ENCODE data around the gene MAP4. TPM values are rescaled to one million over a fixed set of nuclear protein-coding genes. Genes with fewer than 3 reads are reported as not detected.

The MAP4 gene
- total and polyA plus RNA-seq, 2 donors (not counting 1 experiment from before 2014, with no cell fraction given) = 152 to 243 TPM

DNA sequence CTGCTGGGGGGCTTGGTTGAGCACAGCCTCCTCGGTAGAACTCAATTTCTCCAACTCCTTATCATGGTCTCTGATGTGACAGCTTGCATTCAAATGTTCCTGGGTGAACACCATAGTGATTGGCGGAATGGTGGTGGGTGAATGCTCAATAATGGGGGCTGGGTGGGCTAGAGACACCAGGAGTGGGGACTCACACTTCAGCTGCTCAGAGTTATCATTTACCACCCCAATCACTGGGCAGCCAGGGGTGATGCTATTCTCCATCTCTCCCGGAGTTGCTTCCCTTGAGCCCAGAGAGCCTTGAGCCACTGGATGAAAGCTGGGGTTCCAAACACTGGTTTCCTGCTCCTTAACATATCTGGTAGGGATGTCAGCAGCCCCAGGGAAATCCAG, 124.6 kb downstream of the MAP4 start:
- H3K79me2 ChIP-seq (ENCODE audit: control insufficient read depth, insufficient read depth, low read length) = no peaks in the 10 kb centered on the region
- TF ChIP-seq, protein P1, sequence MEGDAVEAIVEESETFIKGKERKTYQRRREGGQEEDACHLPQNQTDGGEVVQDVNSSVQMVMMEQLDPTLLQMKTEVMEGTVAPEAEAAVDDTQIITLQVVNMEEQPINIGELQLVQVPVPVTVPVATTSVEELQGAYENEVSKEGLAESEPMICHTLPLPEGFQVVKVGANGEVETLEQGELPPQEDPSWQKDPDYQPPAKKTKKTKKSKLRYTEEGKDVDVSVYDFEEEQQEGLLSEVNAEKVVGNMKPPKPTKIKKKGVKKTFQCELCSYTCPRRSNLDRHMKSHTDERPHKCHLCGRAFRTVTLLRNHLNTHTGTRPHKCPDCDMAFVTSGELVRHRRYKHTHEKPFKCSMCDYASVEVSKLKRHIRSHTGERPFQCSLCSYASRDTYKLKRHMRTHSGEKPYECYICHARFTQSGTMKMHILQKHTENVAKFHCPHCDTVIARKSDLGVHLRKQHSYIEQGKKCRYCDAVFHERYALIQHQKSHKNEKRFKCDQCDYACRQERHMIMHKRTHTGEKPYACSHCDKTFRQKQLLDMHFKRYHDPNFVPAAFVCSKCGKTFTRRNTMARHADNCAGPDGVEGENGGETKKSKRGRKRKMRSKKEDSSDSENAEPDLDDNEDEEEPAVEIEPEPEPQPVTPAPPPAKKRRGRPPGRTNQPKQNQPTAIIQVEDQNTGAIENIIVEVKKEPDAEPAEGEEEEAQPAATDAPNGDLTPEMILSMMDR (conservative IDR thresholded peaks at IDR 0.05 in 1 of 2, IDR thresholded peaks at IDR 0.05 in 1 of 2; ENCODE audit: low read depth in 1 of 2, low read length in 2 of 2) = no peak
- TF ChIP-seq EZH2 (IDR thresholded peaks at IDR 0.05; ENCODE audit: low read length, missing control alignments) = no peak
- no peaks in the 10 kb centered on the region for H4K20me1 ChIP-seq (ENCODE audit: control insufficient read depth, extremely low read depth, insufficient read depth, low read length)
- no peaks in the 10 kb centered on the region for H3K36me3 ChIP-seq (ENCODE audit: control insufficient read depth, insufficient read depth, low read length)
- no peak overlapping the region for H3K9ac ChIP-seq (ENCODE audit: insufficient read depth, low read length)
- no peak overlapping the region for H3K4me3 ChIP-seq (replicated peaks in 1 of 4; ENCODE audit: control extremely low read depth in 1 of 4, insufficient read depth in 1 of 4, low read depth in 3 of 4, low read length in 4 of 4)
- H3K27ac ChIP-seq (ENCODE audit: insufficient read depth, low read length) = no peak overlapping the region
- H3K27me3 ChIP-seq (ENCODE audit: control insufficient read depth, insufficient read depth, low read length) = no peaks in the 10 kb centered on the region
- no peaks in the 10 kb centered on the region for H3K4me1 ChIP-seq (ENCODE audit: control insufficient read depth, extremely low read depth, insufficient read depth, low read length)
- no peaks in the 10 kb centered on the region for H3K9me3 ChIP-seq (ENCODE audit: control insufficient read depth, insufficient read depth, low read depth, low read length)
- H2AFZ ChIP-seq (ENCODE audit: low read length) = no peak overlapping the region
- no peak for DNase-seq (ENCODE audit: low read depth in 2 of 2)
- H3K4me2 ChIP-seq (ENCODE audit: extremely low read depth, insufficient read depth, low read length) = no peak overlapping the region

DNA sequence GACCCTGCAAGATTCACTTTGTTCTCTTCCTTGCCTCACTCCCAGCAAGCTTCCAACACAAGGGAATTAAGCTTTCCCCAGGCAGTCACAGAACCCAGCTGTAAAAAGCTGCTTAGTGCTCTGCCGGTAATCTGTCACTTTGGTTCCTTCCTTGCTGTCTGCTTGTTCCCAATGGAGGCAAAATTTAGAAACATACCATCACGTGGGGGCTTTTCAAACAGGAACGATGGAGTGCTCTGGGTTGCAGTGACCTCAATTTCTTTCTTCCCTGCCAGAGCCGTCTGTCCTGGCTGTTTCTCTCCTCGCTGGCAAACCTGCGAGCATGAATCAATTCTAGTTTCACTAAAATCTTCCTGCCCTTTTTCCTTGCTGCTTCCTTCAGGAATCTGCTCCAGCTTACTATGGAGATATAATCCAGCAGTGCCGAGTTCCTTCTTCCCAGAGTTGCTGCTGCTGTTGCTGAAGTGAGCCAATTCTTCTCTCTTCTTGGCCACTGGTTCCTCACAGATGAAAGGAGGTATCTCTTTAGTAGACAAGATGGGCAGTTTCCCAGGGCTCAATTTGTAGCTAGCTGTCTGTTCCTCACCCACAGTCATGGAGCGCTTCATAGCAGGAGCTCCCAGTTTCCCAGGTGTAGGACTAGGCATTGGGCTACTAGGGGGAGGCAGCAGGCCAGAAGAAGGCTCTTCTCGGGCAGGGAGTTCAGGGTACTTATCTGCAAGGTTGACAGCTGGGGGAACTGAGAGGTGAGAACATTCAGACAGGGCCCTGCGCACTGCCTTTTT, 125.2 kb downstream of the MAP4 start:
- Histone ChIP-seq H3K79me2 (ENCODE audit: control insufficient read depth, insufficient read depth, low read length) (no peaks in the 10 kb centered on the region), H3K36me3 (ENCODE audit: control insufficient read depth, insufficient read depth, low read length) (no peaks in the 10 kb centered on the region), H3K4me2 (ENCODE audit: extremely low read depth, insufficient read depth, low read length) (no peak overlapping the region), H3K9me3 (ENCODE audit: control insufficient read depth, insufficient read depth, low read depth, low read length) (no peaks in the 10 kb centered on the region), H3K9ac (ENCODE audit: insufficient read depth, low read length) (no peak overlapping the region), H2AFZ (ENCODE audit: low read length) (no peak overlapping the region), H3K4me1 (ENCODE audit: control insufficient read depth, extremely low read depth, insufficient read depth, low read length) (no peaks in the 10 kb centered on the region), H3K27ac (ENCODE audit: insufficient read depth, low read length) (no peak overlapping the region), H4K20me1 (ENCODE audit: control insufficient read depth, extremely low read depth, insufficient read depth, low read length) (no peaks in the 10 kb centered on the region), H3K27me3 (ENCODE audit: control insufficient read depth, insufficient read depth, low read length) (no peaks in the 10 kb centered on the region), H3K4me3 (replicated peaks in 1 of 4; ENCODE audit: control extremely low read depth in 1 of 4, insufficient read depth in 1 of 4, low read depth in 3 of 4, low read length in 4 of 4) (no peak overlapping the region)
- TF ChIP-seq, protein P1 (conservative IDR thresholded peaks at IDR 0.05 in 1 of 2, IDR thresholded peaks at IDR 0.05 in 1 of 2; ENCODE audit: low read depth in 1 of 2, low read length in 2 of 2) = no peak
- no peak for TF ChIP-seq EZH2 (IDR thresholded peaks at IDR 0.05; ENCODE audit: low read length, missing control alignments)
- DNase-seq (ENCODE audit: low read depth in 2 of 2) = peak in 1 of 2 donors; percentile 42

DNA sequence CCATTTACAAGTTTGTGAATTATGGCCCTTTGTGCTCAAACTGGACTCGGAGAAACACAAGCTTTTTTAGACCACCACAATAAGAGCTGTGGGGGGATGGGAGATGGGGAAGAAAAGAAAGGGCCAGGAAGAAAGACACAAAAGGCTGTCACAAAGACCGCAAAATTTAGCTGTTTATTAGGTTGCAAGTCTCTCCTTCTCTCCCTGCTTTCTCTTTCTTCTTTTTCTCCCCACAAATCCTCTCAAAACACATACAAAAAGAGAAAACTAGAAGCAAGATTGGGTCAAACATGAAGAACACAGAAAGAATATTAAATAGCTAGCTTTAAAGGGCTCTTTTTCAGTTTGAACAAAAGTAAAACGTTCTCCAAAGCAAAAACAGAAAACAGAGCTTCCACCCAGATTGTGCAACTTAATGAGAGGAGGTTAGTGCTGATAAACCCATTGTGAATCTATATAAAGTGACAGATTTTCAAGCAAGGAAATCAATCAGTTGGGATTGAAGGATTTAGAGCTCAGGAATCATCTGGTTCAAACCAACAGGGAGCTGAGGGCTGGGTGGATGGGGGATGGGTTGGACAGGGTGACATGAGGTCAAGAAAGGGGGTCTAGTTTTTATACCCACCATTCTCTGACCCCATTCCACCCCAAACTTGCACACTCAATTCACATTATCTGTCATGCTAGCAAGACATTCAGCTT, 125.9 kb downstream of the MAP4 start:
- Histone ChIP-seq H3K4me3 (replicated peaks in 1 of 4; ENCODE audit: control extremely low read depth in 1 of 4, insufficient read depth in 1 of 4, low read depth in 3 of 4, low read length in 4 of 4) (no peak overlapping the region), H4K20me1 (ENCODE audit: control insufficient read depth, extremely low read depth, insufficient read depth, low read length) (no peaks in the 10 kb centered on the region), H3K36me3 (ENCODE audit: control insufficient read depth, insufficient read depth, low read length) (no peaks in the 10 kb centered on the region), H2AFZ (ENCODE audit: low read length) (no peak overlapping the region), H3K4me2 (ENCODE audit: extremely low read depth, insufficient read depth, low read length) (no peak overlapping the region), H3K27me3 (ENCODE audit: control insufficient read depth, insufficient read depth, low read length) (no peaks in the 10 kb centered on the region), H3K9me3 (ENCODE audit: control insufficient read depth, insufficient read depth, low read depth, low read length) (no peaks in the 10 kb centered on the region), H3K79me2 (ENCODE audit: control insufficient read depth, insufficient read depth, low read length) (no peaks in the 10 kb centered on the region), H3K27ac (ENCODE audit: insufficient read depth, low read length) (no peak overlapping the region), H3K4me1 (ENCODE audit: control insufficient read depth, extremely low read depth, insufficient read depth, low read length) (no peaks in the 10 kb centered on the region), H3K9ac (ENCODE audit: insufficient read depth, low read length) (no peak overlapping the region)
- TF ChIP-seq, protein P1 (conservative IDR thresholded peaks at IDR 0.05 in 1 of 2, IDR thresholded peaks at IDR 0.05 in 1 of 2; ENCODE audit: low read depth in 1 of 2, low read length in 2 of 2) = no peak
- TF ChIP-seq EZH2 (IDR thresholded peaks at IDR 0.05; ENCODE audit: low read length, missing control alignments) = no peak
- DNase-seq (ENCODE audit: low read depth in 2 of 2) = no peak

All from fibroblast of lung (primary cell).